Mesenchymal stem cell (in vitro differentiated cells and primary cell): ENCODE measurements around the gene NLGN1.

Experiments used
- DNase-seq: peaks from one replicate; pipeline ENCODE4 v3.0.0-alpha.2; 2013
- H2AFZ ChIP-seq: one replicate; pipeline ENCODE4 v1.6.1; 2013; ENCODE audit warnings: low read depth, mild to moderate bottlenecking, control low read depth, inconsistent platforms, low read length, moderate library complexity
- H2AK5ac ChIP-seq: 2 replicates; pipeline ENCODE4 v1.6.1; 2013; ENCODE audit warnings: low read length, moderate library complexity, mild to moderate bottlenecking, inconsistent platforms; ENCODE audit not compliant: severe bottlenecking
- H2BK120ac ChIP-seq: one replicate; pipeline ENCODE4 v1.6.1; 2013; ENCODE audit warnings: low read depth, mild to moderate bottlenecking, inconsistent platforms, low read length, moderate library complexity
- H2BK12ac ChIP-seq, 2 experiments: one replicate each; pipeline ENCODE4 v1.6.1; 2013; ENCODE audit warnings: inconsistent platforms in 2 of 2, low read length in 2 of 2, mild to moderate bottlenecking in 2 of 2, moderate library complexity in 2 of 2, control low read depth in 1 of 2
- H2BK15ac ChIP-seq: one replicate; pipeline ENCODE4 v1.6.1; 2013; ENCODE audit warnings: mild to moderate bottlenecking, low read depth, inconsistent platforms; ENCODE audit not compliant: poor library complexity, severe bottlenecking
- H2BK5ac ChIP-seq: 2 replicates; pipeline ENCODE4 v1.6.1; 2013; ENCODE audit warnings: low read depth, mild to moderate bottlenecking, low read length, control low read depth, inconsistent platforms; ENCODE audit not compliant: poor library complexity, severe bottlenecking
- H3K14ac ChIP-seq, 2 experiments: one replicate each; pipeline ENCODE4 v1.6.1; 2013; ENCODE audit warnings: inconsistent platforms in 2 of 2, low read length in 2 of 2, control low read depth in 1 of 2, mild to moderate bottlenecking in 1 of 2, moderate library complexity in 1 of 2
- H3K18ac ChIP-seq, 2 experiments: one replicate each; pipeline ENCODE4 v1.6.1; 2013; ENCODE audit warnings: inconsistent platforms in 2 of 2, low read length in 2 of 2, control low read depth in 1 of 2, low read depth in 1 of 2, mild to moderate bottlenecking in 1 of 2
- H3K23ac ChIP-seq, 2 experiments: one replicate each; pipeline ENCODE4 v1.6.1; 2013; ENCODE audit warnings: inconsistent platforms in 2 of 2, low read length in 2 of 2, mild to moderate bottlenecking in 2 of 2, moderate library complexity in 2 of 2, control low read depth in 1 of 2
- H3K27ac ChIP-seq: 2 replicates; pipeline ENCODE4 v1.5.1; 2013; ENCODE audit warnings: mild to moderate bottlenecking, moderate library complexity, low read length, control low read depth, inconsistent platforms; ENCODE audit not compliant: poor library complexity, severe bottlenecking
- H3K27me3 ChIP-seq, 2 experiments: 2 replicates each; pipeline versions ENCODE4 v1.6.1 to v1.7.0; 2013; ENCODE audit warnings: low read length in 2 of 2, mild to moderate bottlenecking in 2 of 2, moderate library complexity in 2 of 2, control low read depth in 1 of 2, inconsistent platforms in 1 of 2; ENCODE audit not compliant: control insufficient read depth in 1 of 2, insufficient read depth in 1 of 2
- H3K36me3 ChIP-seq, 2 experiments: 2 replicates each; pipeline versions ENCODE4 v1.6.1 to v1.7.0; 2013; ENCODE audit warnings: low read length in 2 of 2, control low read depth in 1 of 2, inconsistent platforms in 1 of 2, low read depth in 1 of 2, mild to moderate bottlenecking in 1 of 2; ENCODE audit not compliant: insufficient read depth in 2 of 2, control insufficient read depth in 1 of 2
- H3K4ac ChIP-seq, 2 experiments: one replicate each; pipeline ENCODE4 v1.6.1; 2013; ENCODE audit warnings: inconsistent platforms in 2 of 2, low read length in 2 of 2, mild to moderate bottlenecking in 2 of 2, moderate library complexity in 2 of 2, control low read depth in 1 of 2, low read depth in 1 of 2
- H3K4me1 ChIP-seq: 2 replicates; pipeline ENCODE4 v1.6.1; 2013; ENCODE audit warnings: low read depth, low read length, control low read depth; ENCODE audit not compliant: control insufficient read depth, insufficient read depth
- H3K4me2 ChIP-seq: 2 replicates; pipeline ENCODE4 v1.6.1; 2013; ENCODE audit warnings: low read length, mild to moderate bottlenecking, inconsistent platforms; ENCODE audit not compliant: poor library complexity, severe bottlenecking
- H3K4me3 ChIP-seq, 2 experiments: 2 replicates each; pipeline versions ENCODE4 v1.5.1 to v1.7.0; 2013; ENCODE audit warnings: low read length in 2 of 2, mild to moderate bottlenecking in 2 of 2, control low read depth in 1 of 2, low read depth in 1 of 2; ENCODE audit not compliant: insufficient read depth in 1 of 2
- H3K79me1 ChIP-seq: replicated peaks from 2 replicates; pipeline ENCODE4 v1.6.1; 2013; ENCODE audit warnings: mild to moderate bottlenecking, control low read depth, low read length, inconsistent platforms; ENCODE audit not compliant: poor library complexity, severe bottlenecking
- H3K9ac ChIP-seq: 2 replicates; pipeline ENCODE4 v1.7.0; 2013; ENCODE audit warnings: mild to moderate bottlenecking, low read length, moderate library complexity
- H3K9me3 ChIP-seq: 2 replicates; pipeline ENCODE4 v1.7.0; 2013; ENCODE audit warnings: mild to moderate bottlenecking, low read length; ENCODE audit not compliant: control insufficient read depth
- H4K8ac ChIP-seq: one replicate; pipeline ENCODE4 v1.6.1; 2013; ENCODE audit warnings: inconsistent platforms, mild to moderate bottlenecking, low read length, moderate library complexity
- H4K91ac ChIP-seq: one replicate; pipeline ENCODE4 v1.6.1; 2013; ENCODE audit warnings: mild to moderate bottlenecking, low read length, inconsistent platforms
- WGBS: methylation state at CpG from one replicate; pipeline ENCODE4 v1.1.7; 2013; ENCODE audit warnings: mixed read lengths; 5-methylcytosine and 5-hydroxymethylcytosine counted together

The NLGN1 gene

GRCh38 chr3:174302746-174303315 is 905.3 kb downstream of the NLGN1 start:
- H2BK120ac ChIP-seq = no peak overlapping the region
- no peak overlapping the region for H3K14ac ChIP-seq
- WGBS = 93% methylated on average over 1 of the region's 1 CpG

GRCh38 chr3:174303907-174304560 is 906.5 kb downstream of the NLGN1 start:
- no peak overlapping the region for H4K8ac ChIP-seq
- 0% methylated on average over 1 of the region's 2 CpGs for WGBS
- no peak overlapping the region for H2BK12ac ChIP-seq

More at GRCh38 chr3:174302746-174303315, 905.3 kb downstream of the NLGN1 start:
- no peak overlapping the region for H2BK12ac ChIP-seq
- H3K4me2 ChIP-seq = no peak overlapping the region
- no peak for DNase-seq
- no peaks in the 10 kb centered on the region for H3K79me1 ChIP-seq
- no peak overlapping the region for H2BK15ac ChIP-seq
- no peak overlapping the region for H3K23ac ChIP-seq
- no peak overlapping the region for H4K91ac ChIP-seq
- no peaks in the 10 kb centered on the region for H3K36me3 ChIP-seq
- H4K8ac ChIP-seq = no peak overlapping the region
- H3K4me3 ChIP-seq = no peak overlapping the region
- H2AK5ac ChIP-seq = no peak overlapping the region
- no peaks in the 10 kb centered on the region for H3K9me3 ChIP-seq
- H3K18ac ChIP-seq = no peak overlapping the region
- H3K4ac ChIP-seq = no peak overlapping the region
- H3K27ac ChIP-seq = no peak overlapping the region
- no peak overlapping the region for H2BK5ac ChIP-seq
- no peaks in the 10 kb centered on the region for H3K4me1 ChIP-seq
- H3K9ac ChIP-seq = no peak overlapping the region
- H2AFZ ChIP-seq = no peak overlapping the region
- no peaks in the 10 kb centered on the region for H3K27me3 ChIP-seq

GRCh38 chr3:174308736-174309135 is 911.2 kb downstream of the NLGN1 start:
- H3K14ac ChIP-seq = no peak overlapping the region
- H3K4ac ChIP-seq = no peak overlapping the region
- H3K23ac ChIP-seq = no peak overlapping the region
- H3K4me2 ChIP-seq = no peak overlapping the region
- no peak overlapping the region for H2BK5ac ChIP-seq
- H2AK5ac ChIP-seq = no peak overlapping the region
- no peaks in the 10 kb centered on the region for H3K9me3 ChIP-seq
- no peaks in the 10 kb centered on the region for H3K36me3 ChIP-seq
- DNase-seq = no peak
- no peak overlapping the region for H2BK120ac ChIP-seq
- no peak overlapping the region for H3K9ac ChIP-seq
- no peaks in the 10 kb centered on the region for H3K4me1 ChIP-seq
- H2AFZ ChIP-seq = no peak overlapping the region
- no peak overlapping the region for H3K18ac ChIP-seq
- no peaks in the 10 kb centered on the region for H3K27me3 ChIP-seq
- no peaks in the 10 kb centered on the region for H3K79me1 ChIP-seq
- WGBS = 91% methylated on average over 1 of the region's 1 CpG
- H4K91ac ChIP-seq = no peak overlapping the region
- H3K27ac ChIP-seq = no peak overlapping the region
- H4K8ac ChIP-seq = no peak overlapping the region
- no peak overlapping the region for H2BK15ac ChIP-seq
- no peak overlapping the region for H2BK12ac ChIP-seq
- H3K4me3 ChIP-seq = no peak overlapping the region

More at GRCh38 chr3:174303907-174304560, 906.5 kb downstream of the NLGN1 start:
- H4K91ac ChIP-seq = no peak overlapping the region
- no peaks in the 10 kb centered on the region for H3K9me3 ChIP-seq
- no peak overlapping the region for H2BK15ac ChIP-seq
- no peak overlapping the region for H3K4me3 ChIP-seq
- H3K23ac ChIP-seq = no peak overlapping the region
- H3K79me1 ChIP-seq = no peaks in the 10 kb centered on the region
- no peak overlapping the region for H3K4me2 ChIP-seq
- no peak for DNase-seq
- no peak overlapping the region for H2AK5ac ChIP-seq
- H3K27ac ChIP-seq = no peak overlapping the region
- H3K36me3 ChIP-seq = no peaks in the 10 kb centered on the region
- H3K9ac ChIP-seq = no peak overlapping the region
- no peak overlapping the region for H2BK120ac ChIP-seq
- no peak overlapping the region for H3K4ac ChIP-seq
- no peaks in the 10 kb centered on the region for H3K4me1 ChIP-seq
- H3K27me3 ChIP-seq = no peaks in the 10 kb centered on the region
- H2AFZ ChIP-seq = no peak overlapping the region
- peak overlapping the region in 1 of 2 experiments; percentile 53 for H3K14ac ChIP-seq
- H3K18ac ChIP-seq = no peak overlapping the region
- H2BK5ac ChIP-seq = no peak overlapping the region

GRCh38 chr3:174310475-174310983 is 913.0 kb downstream of the NLGN1 start:
- H3K14ac ChIP-seq = no peak overlapping the region
- no peak overlapping the region for H2BK5ac ChIP-seq
- no peak overlapping the region for H3K18ac ChIP-seq
- H3K36me3 ChIP-seq = no peaks in the 10 kb centered on the region
- H3K4me1 ChIP-seq = no peaks in the 10 kb centered on the region
- no peak for DNase-seq
- H3K4me3 ChIP-seq = no peak overlapping the region
- no peak overlapping the region for H2AFZ ChIP-seq
- H2BK15ac ChIP-seq = no peak overlapping the region
- no peak overlapping the region for H3K27ac ChIP-seq
- H2BK12ac ChIP-seq = no peak overlapping the region
- no peak overlapping the region for H2BK120ac ChIP-seq
- H3K9me3 ChIP-seq = no peaks in the 10 kb centered on the region
- H4K8ac ChIP-seq = no peak overlapping the region
- H4K91ac ChIP-seq = no peak overlapping the region
- WGBS = 80% methylated on average over 6 of the region's 7 CpGs
- no peaks in the 10 kb centered on the region for H3K79me1 ChIP-seq
- H3K23ac ChIP-seq = no peak overlapping the region
- no peak overlapping the region for H2AK5ac ChIP-seq
- H3K4me2 ChIP-seq = no peak overlapping the region
- H3K4ac ChIP-seq = no peak overlapping the region
- no peaks in the 10 kb centered on the region for H3K27me3 ChIP-seq
- H3K9ac ChIP-seq = no peak overlapping the region
